K562 (cell line): ENCODE results near the gene POLR2L. TPM values are rescaled to one million over a fixed set of nuclear protein-coding genes. Genes with fewer than 3 reads are reported as not detected.

Experiments
- ARHGAP35 ChIP-seq: fragments of 450-650 bp; IDR thresholded peaks from 2 replicates; pipeline ENCODE4 v1.6.1; 2018; ENCODE audit not compliant: partially characterized antibody
- HDAC1 ChIP-seq, 2 experiments: fragments of 450-650 bp; IDR thresholded peaks; 2 replicates each; pipeline ENCODE4 v1.6.1; 2016 to 2017; ENCODE audit warnings: inconsistent platforms in 1 of 2, mild to moderate bottlenecking in 1 of 2, moderate library complexity in 1 of 2
- KLF6 ChIP-seq: fragments of 250-450 bp; sonication (Bioruptor Pico); IDR thresholded peaks from 2 replicates; pipeline ENCODE4 v1.4.0; 2020; ENCODE audit warnings: mild to moderate bottlenecking, moderate library complexity, borderline replicate concordance
- MECOM ChIP-seq: fragments of 250-450 bp; sonication (Bioruptor Pico); IDR thresholded peaks from 2 replicates; pipeline ENCODE4 v1.8.0; 2022; ENCODE audit warnings: inconsistent platforms
- MTA3 ChIP-seq: fragments of 450-650 bp; formaldehyde crosslinking; IDR thresholded peaks from 2 replicates; pipeline ENCODE4 v1.6.1; 2017; ENCODE audit warnings: mild to moderate bottlenecking, borderline replicate concordance
- NR2C2 ChIP-seq, 2 experiments: fragments of 200-800 bp in 1 of 2; sonication (Bioruptor generic) in 1 of 2; sonication (generic) in 1 of 2; formaldehyde crosslinking in 1 of 2; IDR thresholded peaks; 2 replicates each; pipeline versions ENCODE4 v1.6.1 to v1.8.0; 2016 to 2022; ENCODE audit warnings: mild to moderate bottlenecking in 1 of 2, missing compliant biosample characterization in 1 of 2, missing genetic modification characterization in 1 of 2, missing genetic modification reagents in 1 of 2
- RAD51 ChIP-seq: fragments of 450-650 bp; IDR thresholded peaks from 2 replicates; pipeline ENCODE4 v1.7.1; 2016; ENCODE audit warnings: low read depth, mild to moderate bottlenecking, borderline replicate concordance
- RCOR1 ChIP-seq, 2 experiments: IDR thresholded peaks; 2 replicates each; pipeline ENCODE4 v1.6.1; 2012; ENCODE audit warnings: low read depth in 2 of 2, low read length in 2 of 2, borderline replicate concordance in 1 of 2, improper control_type of control experiment in 1 of 2
- SMARCA5 ChIP-seq: fragments of 450-650 bp; IDR thresholded peaks from 2 replicates; pipeline ENCODE4 v1.6.1; 2016
- SREBF1 ChIP-seq: fragments of 150-350 bp; IDR thresholded peaks from 2 replicates; pipeline ENCODE4 v1.6.1; 2014; ENCODE audit warnings: antibody characterized with exemption, low read depth, low read length, borderline replicate concordance
- XRCC4 ChIP-seq: IDR thresholded peaks from one replicate; pipeline ENCODE4 v1.6.1; 2011; ENCODE audit not compliant: insufficient read depth, insufficient read length; ENCODE audit errors: extremely low read depth
- ZBTB8A ChIP-seq: fragments of 450-650 bp; IDR thresholded peaks from 2 replicates; pipeline ENCODE4 v1.6.1; 2018; ENCODE audit warnings: mild to moderate bottlenecking, moderate library complexity; ENCODE audit not compliant: partially characterized antibody
- ZNF274 ChIP-seq: IDR thresholded peaks from 2 replicates; pipeline ENCODE4 v1.6.1; 2011; ENCODE audit warnings: low read depth, mild to moderate bottlenecking, low read length, moderate library complexity, borderline replicate concordance
- ZNF507 ChIP-seq: conservative IDR thresholded peaks from 2 replicates; pipeline ENCODE4 v1.6.1; 2017; ENCODE audit warnings: missing genetic modification characterization, missing compliant biosample characterization
- ZNF57 ChIP-seq: fragments of 450-650 bp; formaldehyde crosslinking; IDR thresholded peaks from 2 replicates; pipeline ENCODE4 v1.4.0; 2020; ENCODE audit warnings: mild to moderate bottlenecking, moderate library complexity
- polyA plus RNA-seq, 8 experiments: library from polyadenylated mRNA; depleted of rRNA in 4 of 8; stranded (reverse) in 5 of 8; unstranded in 3 of 8; fragments of >200 nt; fragmentation: Nextera tagmentation in 2 of 8; fragmentation: Illumina TruSeq in 1 of 8; extraction: Ambion mirVana in 2 of 8; extraction: Trizol in 1 of 8; gene quantifications; 2 replicates each; pipeline versions ENCODE4 v1.2.1 to v1.2.3, GENCODE V29; 2011 to 2014; ENCODE audit warnings: inconsistent platforms in 1 of 8, missing spikeins in 1 of 8
- total RNA-seq, 7 experiments: library from RNA; depleted of rRNA in 6 of 7; stranded (reverse); fragments of >200 nt in 6 of 7; fragmentation: Illumina TruSeq in 2 of 7; extraction: Trizol in 2 of 7; gene quantifications; 2 replicates each; pipeline versions ENCODE4 v1.2.1 to v1.2.3, GENCODE V29; 2011 to 2021; ENCODE audit warnings: low replicate concordance in 1 of 7
- TF ChIP-seq, protein P1 (sequence below), 2 experiments: IDR thresholded peaks; 2 replicates each; pipeline ENCODE4 v1.6.1; 2012; ENCODE audit warnings: improper control_type of control experiment in 2 of 2, low read depth in 2 of 2, low read length in 2 of 2, borderline replicate concordance in 1 of 2
- TF ChIP-seq, protein P2 (sequence below): sonication (generic); formaldehyde crosslinking; IDR thresholded peaks from 2 replicates; pipeline ENCODE4 v1.8.1; 2023; ENCODE audit warnings: missing genetic modification reagents, mild to moderate bottlenecking, borderline replicate concordance
- TF ChIP-seq, protein P3 (sequence below): fragments of 450-650 bp; IDR thresholded peaks from 2 replicates; pipeline ENCODE4 v1.6.1; 2018; ENCODE audit warnings: mild to moderate bottlenecking, low read depth; ENCODE audit not compliant: partially characterized antibody

The POLR2L gene
- total and polyA plus RNA-seq, 9 of the 15 experiments (the other 6 are each of a cell fraction or from before 2014, with no cell fraction given): 38.3 to 688 (median 108) TPM

DNA sequence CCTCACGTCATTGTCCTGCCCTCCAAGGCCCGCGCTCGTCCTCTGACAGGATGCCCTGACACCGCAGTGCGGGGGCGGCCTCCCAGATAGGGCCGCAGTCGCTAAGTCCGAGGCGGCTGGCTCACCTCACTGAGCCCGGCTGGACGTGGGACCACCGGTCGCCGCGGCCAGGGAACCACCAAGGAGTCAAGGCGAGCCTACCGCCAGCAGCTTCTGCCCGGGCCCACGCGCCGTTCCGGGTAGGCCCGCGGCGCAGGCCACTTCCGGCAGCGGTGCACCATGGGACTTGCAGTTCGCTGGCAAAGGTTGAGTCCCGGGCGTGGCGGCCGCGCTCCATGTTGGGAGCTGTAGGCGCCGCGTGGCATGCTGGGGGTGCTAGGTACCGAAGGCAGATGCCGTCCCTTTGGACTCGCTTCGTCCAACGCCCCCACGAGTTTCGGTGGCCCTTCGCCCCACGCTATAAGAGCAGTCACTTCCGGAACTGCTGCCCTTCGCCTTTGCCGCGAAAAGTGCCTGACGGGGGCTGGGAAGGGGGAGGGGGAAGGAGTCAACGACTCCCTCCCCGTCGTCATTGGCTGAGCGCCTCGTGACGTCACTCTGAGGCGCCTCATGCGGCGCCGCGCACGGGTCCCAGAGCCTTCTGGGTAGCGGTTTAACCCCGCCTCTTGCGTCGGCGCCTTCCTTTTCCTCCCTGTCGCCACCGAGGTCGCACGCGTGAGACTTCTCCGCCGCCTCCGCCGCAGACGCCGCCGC is 32.9 kb downstream of the POLR2L start, which contains the start of gene RPLP2 (continued):
- TF ChIP-seq ZBTB8A (no peak), ZNF274 (no peak), KLF6 (CRISPR knock-in tag) (0 out of 2 replicates have a peak, but pooled peaks have one; percentile 18), ARHGAP35 (no peak), ZNF57 (CRISPR knock-in tag) (no peak), MTA3 (peak; percentile 93; the same call in 1 of the 2 replicates), RCOR1 (IDR thresholded peaks at IDR 0.05; ENCODE audit: borderline replicate concordance in 1 of 2, low read depth in 2 of 2, low read length in 2 of 2) (peak; percentile 13 to 47; a peak in 2 of 4 replicates), MECOM (CRISPR knock-in tag) (no peak), SMARCA5 (no peak; the same call in 1 of the 2 replicates), SREBF1 (no peak), ZNF507 (tag) (no peak), XRCC4 (no peak), NR2C2 (CRISPR knock-in tag; IDR thresholded peaks at IDR 0.05) (peak; percentile 88; the same call in 1 of the 2 replicates), NR2C2 (tag; IDR thresholded peaks at IDR 0.05) (peak; percentile 97), HDAC1 (IDR thresholded peaks at IDR 0.05) (peak in 1 of 2 experiments; percentile 97; a peak in 2 of 4 replicates), RAD51 (no peak; the same call in 1 of the 2 replicates)
- TF ChIP-seq, protein P1, sequence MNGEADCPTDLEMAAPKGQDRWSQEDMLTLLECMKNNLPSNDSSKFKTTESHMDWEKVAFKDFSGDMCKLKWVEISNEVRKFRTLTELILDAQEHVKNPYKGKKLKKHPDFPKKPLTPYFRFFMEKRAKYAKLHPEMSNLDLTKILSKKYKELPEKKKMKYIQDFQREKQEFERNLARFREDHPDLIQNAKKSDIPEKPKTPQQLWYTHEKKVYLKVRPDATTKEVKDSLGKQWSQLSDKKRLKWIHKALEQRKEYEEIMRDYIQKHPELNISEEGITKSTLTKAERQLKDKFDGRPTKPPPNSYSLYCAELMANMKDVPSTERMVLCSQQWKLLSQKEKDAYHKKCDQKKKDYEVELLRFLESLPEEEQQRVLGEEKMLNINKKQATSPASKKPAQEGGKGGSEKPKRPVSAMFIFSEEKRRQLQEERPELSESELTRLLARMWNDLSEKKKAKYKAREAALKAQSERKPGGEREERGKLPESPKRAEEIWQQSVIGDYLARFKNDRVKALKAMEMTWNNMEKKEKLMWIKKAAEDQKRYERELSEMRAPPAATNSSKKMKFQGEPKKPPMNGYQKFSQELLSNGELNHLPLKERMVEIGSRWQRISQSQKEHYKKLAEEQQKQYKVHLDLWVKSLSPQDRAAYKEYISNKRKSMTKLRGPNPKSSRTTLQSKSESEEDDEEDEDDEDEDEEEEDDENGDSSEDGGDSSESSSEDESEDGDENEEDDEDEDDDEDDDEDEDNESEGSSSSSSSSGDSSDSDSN (IDR thresholded peaks at IDR 0.05; ENCODE audit: borderline replicate concordance in 1 of 2, low read depth in 2 of 2, low read length in 2 of 2): no peak
- TF ChIP-seq, protein P2, sequence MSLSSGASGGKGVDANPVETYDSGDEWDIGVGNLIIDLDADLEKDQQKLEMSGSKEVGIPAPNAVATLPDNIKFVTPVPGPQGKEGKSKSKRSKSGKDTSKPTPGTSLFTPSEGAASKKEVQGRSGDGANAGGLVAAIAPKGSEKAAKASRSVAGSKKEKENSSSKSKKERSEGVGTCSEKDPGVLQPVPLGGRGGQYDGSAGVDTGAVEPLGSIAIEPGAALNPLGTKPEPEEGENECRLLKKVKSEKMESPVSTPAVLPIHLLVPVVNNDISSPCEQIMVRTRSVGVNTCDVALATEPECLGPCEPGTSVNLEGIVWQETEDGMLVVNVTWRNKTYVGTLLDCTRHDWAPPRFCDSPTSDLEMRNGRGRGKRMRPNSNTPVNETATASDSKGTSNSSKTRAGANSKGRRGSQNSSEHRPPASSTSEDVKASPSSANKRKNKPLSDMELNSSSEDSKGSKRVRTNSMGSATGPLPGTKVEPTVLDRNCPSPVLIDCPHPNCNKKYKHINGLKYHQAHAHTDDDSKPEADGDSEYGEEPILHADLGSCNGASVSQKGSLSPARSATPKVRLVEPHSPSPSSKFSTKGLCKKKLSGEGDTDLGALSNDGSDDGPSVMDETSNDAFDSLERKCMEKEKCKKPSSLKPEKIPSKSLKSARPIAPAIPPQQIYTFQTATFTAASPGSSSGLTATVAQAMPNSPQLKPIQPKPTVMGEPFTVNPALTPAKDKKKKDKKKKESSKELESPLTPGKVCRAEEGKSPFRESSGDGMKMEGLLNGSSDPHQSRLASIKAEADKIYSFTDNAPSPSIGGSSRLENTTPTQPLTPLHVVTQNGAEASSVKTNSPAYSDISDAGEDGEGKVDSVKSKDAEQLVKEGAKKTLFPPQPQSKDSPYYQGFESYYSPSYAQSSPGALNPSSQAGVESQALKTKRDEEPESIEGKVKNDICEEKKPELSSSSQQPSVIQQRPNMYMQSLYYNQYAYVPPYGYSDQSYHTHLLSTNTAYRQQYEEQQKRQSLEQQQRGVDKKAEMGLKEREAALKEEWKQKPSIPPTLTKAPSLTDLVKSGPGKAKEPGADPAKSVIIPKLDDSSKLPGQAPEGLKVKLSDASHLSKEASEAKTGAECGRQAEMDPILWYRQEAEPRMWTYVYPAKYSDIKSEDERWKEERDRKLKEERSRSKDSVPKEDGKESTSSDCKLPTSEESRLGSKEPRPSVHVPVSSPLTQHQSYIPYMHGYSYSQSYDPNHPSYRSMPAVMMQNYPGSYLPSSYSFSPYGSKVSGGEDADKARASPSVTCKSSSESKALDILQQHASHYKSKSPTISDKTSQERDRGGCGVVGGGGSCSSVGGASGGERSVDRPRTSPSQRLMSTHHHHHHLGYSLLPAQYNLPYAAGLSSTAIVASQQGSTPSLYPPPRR: no peak; the same call in 1 of the 2 replicates
- TF ChIP-seq, protein P3, sequence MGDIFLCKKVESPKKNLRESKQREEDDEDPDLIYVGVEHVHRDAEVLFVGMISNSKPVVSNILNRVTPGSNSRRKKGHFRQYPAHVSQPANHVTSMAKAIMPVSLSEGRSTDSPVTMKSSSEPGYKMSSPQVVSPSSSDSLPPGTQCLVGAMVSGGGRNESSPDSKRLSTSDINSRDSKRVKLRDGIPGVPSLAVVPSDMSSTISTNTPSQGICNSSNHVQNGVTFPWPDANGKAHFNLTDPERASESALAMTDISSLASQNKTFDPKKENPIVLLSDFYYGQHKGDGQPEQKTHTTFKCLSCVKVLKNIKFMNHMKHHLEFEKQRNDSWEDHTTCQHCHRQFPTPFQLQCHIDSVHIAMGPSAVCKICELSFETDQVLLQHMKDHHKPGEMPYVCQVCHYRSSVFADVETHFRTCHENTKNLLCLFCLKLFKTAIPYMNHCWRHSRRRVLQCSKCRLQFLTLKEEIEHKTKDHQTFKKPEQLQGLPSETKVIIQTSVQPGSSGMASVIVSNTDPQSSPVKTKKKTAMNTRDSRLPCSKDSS: no peak
